Neural progenitor cell (in vitro differentiated cells): ENCODE results near the gene SNX8. TPM values are rescaled to one million over a fixed set of nuclear protein-coding genes. Genes with fewer than 3 reads are reported as not detected.
A peak's percentile ranks its signal among the peaks of the same experiment; 100 is the strongest.

Experiments used
- DNase-seq: peaks from one replicate; pipeline ENCODE4 v3.0.0-alpha.2; 2016; ENCODE audit warnings: low spot score
- H2AFZ ChIP-seq: fragments of 200-600 bp; sonication (generic); replicated peaks from 2 replicates; pipeline ENCODE4 v1.6.1; 2016; ENCODE audit warnings: antibody characterized with exemption
- H3F3A ChIP-seq: fragments of 200-600 bp; sonication (generic); 2 replicates; pipeline ENCODE4 v1.6.1; 2016; ENCODE audit warnings: antibody characterized with exemption, low read depth
- H3K27ac ChIP-seq: fragments of 200-600 bp; sonication (generic); 2 replicates; pipeline ENCODE4 v1.5.1; 2016; ENCODE audit warnings: mild to moderate bottlenecking
- H3K27me3 ChIP-seq: fragments of 200-600 bp; sonication (generic); 2 replicates; pipeline ENCODE4 v1.6.1; 2016; ENCODE audit warnings: mild to moderate bottlenecking, moderate library complexity
- H3K36me3 ChIP-seq: fragments of 200-600 bp; sonication (generic); 2 replicates; pipeline ENCODE4 v1.5.1; 2016
- H3K4me1 ChIP-seq: fragments of 200-600 bp; sonication (generic); 2 replicates; pipeline ENCODE4 v1.6.1; 2016; ENCODE audit warnings: mixed run types
- H3K4me2 ChIP-seq: fragments of 200-600 bp; sonication (generic); 2 replicates; pipeline ENCODE4 v1.6.1; 2016
- H3K4me3 ChIP-seq: fragments of 200-600 bp; sonication (generic); 2 replicates; pipeline ENCODE4 v1.5.1; 2016
- H3K79me2 ChIP-seq: fragments of 200-600 bp; sonication (generic); 2 replicates; pipeline ENCODE4 v1.6.1; 2016; ENCODE audit warnings: low read depth
- H3K9ac ChIP-seq: fragments of 200-600 bp; sonication (generic); 2 replicates; pipeline ENCODE4 v1.6.1; 2016
- H3K9me3 ChIP-seq: fragments of 200-600 bp; sonication (generic); 2 replicates; pipeline ENCODE4 v1.5.1; 2016; ENCODE audit warnings: low read depth
- H4K20me1 ChIP-seq: fragments of 200-600 bp; sonication (generic); 2 replicates; pipeline ENCODE4 v1.6.1; 2016; ENCODE audit warnings: low read depth
- H3K27ac Mint-ChIP-seq: 3 replicates; pipeline ENCODE4 v1.8.0; 2021; ENCODE audit warnings: mixed read lengths
- H3K27me3 Mint-ChIP-seq: 2 replicates; pipeline ENCODE4 v1.8.0; 2022; ENCODE audit warnings: low read depth, mild to moderate bottlenecking, inconsistent platforms, moderate library complexity, mixed read lengths; ENCODE audit not compliant: insufficient read depth
- H3K36me3 Mint-ChIP-seq: 3 replicates; pipeline ENCODE4 v1.8.0; 2021; ENCODE audit warnings: mixed read lengths
- H3K4me1 Mint-ChIP-seq: 3 replicates; pipeline ENCODE4 v1.8.0; 2021; ENCODE audit warnings: mixed read lengths
- H3K4me3 Mint-ChIP-seq: 3 replicates; pipeline ENCODE4 v1.8.0; 2021; ENCODE audit warnings: mild to moderate bottlenecking, moderate library complexity, mixed read lengths
- H3K9me3 Mint-ChIP-seq: 3 replicates; pipeline ENCODE4 v1.8.0; 2020; ENCODE audit warnings: mixed read lengths
- EZH2 ChIP-seq: fragments of 200-600 bp; sonication (generic); IDR thresholded peaks from 2 replicates; pipeline ENCODE4 v1.6.1; 2017; ENCODE audit warnings: antibody characterized with exemption, mild to moderate bottlenecking, moderate library complexity
- EZH2phosphoT487 ChIP-seq: fragments of 200-600 bp; sonication (generic); IDR thresholded peaks from 2 replicates; pipeline ENCODE4 v1.6.1; 2017; ENCODE audit warnings: antibody characterized with exemption
- total RNA-seq: library from RNA; depleted of rRNA; stranded (reverse); fragments of >200 nt; gene quantifications from 2 replicates; pipeline ENCODE4 v1.2.3, GENCODE V29; 2015; ENCODE audit warnings: low replicate concordance
- TF ChIP-seq, protein P1 (sequence below): fragments of 200-600 bp; sonication (generic); IDR thresholded peaks from 2 replicates; pipeline ENCODE4 v1.5.1; 2017; ENCODE audit warnings: antibody characterized with exemption, mild to moderate bottlenecking

SNX8 gene, protein sequence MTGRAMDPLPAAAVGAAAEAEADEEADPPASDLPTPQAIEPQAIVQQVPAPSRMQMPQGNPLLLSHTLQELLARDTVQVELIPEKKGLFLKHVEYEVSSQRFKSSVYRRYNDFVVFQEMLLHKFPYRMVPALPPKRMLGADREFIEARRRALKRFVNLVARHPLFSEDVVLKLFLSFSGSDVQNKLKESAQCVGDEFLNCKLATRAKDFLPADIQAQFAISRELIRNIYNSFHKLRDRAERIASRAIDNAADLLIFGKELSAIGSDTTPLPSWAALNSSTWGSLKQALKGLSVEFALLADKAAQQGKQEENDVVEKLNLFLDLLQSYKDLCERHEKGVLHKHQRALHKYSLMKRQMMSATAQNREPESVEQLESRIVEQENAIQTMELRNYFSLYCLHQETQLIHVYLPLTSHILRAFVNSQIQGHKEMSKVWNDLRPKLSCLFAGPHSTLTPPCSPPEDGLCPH
- 3.6 and 15.0 TPM in 2 replicates for total RNA-seq

DNA sequence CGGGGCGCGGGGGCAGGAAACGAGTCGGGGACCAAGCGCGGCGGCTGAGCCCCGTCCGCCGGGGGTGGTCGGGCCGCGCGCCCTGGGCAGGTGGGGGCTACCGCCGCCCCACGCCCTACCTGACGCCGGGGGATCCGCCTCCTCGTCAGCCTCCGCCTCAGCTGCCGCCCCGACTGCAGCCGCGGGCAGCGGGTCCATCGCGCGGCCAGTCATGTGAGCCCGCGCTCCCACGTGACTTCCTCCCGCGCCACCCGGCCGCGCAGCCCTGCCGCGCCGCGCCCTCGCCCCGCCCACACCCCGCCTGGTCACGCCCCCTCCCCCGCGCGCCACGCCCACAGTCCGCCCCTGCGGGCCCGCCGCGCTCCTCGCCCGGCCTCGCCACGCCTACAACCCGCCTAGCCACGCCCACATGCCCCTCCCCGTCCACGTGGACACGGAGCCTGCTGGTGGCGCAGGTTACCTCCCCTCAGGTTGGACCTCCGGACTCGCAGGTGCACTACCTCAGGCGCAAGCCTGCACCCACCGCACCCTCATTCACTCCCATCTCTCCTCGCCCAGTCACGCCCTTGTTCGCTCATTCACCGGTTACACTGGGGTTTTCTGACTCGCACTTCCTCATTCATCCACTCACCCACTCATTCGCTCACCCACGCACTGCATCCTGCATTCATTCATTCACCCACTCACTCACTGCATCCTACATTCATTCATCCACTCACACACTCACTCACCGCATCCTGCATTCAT is at the start of gene SNX8:
Gene SNX8 (minus strand): TSS at position 233 of the 747 bp plus-strand sequence. CDS start 20 bp downstream, at position 213.
- Histone ChIP-seq H3F3A (peaks cover 16% of the 10 kb centered on the region), H3K36me3 (no peaks in the 10 kb centered on the region), H4K20me1 (no peaks in the 10 kb centered on the region), H3K9me3 (no peaks in the 10 kb centered on the region), H3K4me1 (peaks cover 8% of the 10 kb centered on the region), H3K4me2 (peak within 1 kb of the TSS; percentile 94), H3K27me3 (no peaks in the 10 kb centered on the region), H3K79me2 (peaks cover 40% of the 10 kb centered on the region), H2AFZ (no peak within 1 kb of the TSS), H3K27ac (no peak within 1 kb of the TSS), H3K4me3 (peak within 1 kb of the TSS; percentile 75), H3K9ac (peak within 1 kb of the TSS; percentile 58)
- no peak for TF ChIP-seq EZH2phosphoT487
- TF ChIP-seq, protein P1, sequence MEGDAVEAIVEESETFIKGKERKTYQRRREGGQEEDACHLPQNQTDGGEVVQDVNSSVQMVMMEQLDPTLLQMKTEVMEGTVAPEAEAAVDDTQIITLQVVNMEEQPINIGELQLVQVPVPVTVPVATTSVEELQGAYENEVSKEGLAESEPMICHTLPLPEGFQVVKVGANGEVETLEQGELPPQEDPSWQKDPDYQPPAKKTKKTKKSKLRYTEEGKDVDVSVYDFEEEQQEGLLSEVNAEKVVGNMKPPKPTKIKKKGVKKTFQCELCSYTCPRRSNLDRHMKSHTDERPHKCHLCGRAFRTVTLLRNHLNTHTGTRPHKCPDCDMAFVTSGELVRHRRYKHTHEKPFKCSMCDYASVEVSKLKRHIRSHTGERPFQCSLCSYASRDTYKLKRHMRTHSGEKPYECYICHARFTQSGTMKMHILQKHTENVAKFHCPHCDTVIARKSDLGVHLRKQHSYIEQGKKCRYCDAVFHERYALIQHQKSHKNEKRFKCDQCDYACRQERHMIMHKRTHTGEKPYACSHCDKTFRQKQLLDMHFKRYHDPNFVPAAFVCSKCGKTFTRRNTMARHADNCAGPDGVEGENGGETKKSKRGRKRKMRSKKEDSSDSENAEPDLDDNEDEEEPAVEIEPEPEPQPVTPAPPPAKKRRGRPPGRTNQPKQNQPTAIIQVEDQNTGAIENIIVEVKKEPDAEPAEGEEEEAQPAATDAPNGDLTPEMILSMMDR = no peak
- TF ChIP-seq EZH2 = no peak
- DNase-seq = peak; percentile 95
- H3K27ac Mint-ChIP-seq = peak within 1 kb of the TSS; percentile 39
- no peaks in the 10 kb centered on the region for H3K27me3 Mint-ChIP-seq
- peaks cover 5% of the 10 kb centered on the region for H3K36me3 Mint-ChIP-seq
- H3K9me3 Mint-ChIP-seq = no peaks in the 10 kb centered on the region
- peak within 1 kb of the TSS; percentile 93 for H3K4me3 Mint-ChIP-seq
- peaks cover 19% of the 10 kb centered on the region for H3K4me1 Mint-ChIP-seq

DNA sequence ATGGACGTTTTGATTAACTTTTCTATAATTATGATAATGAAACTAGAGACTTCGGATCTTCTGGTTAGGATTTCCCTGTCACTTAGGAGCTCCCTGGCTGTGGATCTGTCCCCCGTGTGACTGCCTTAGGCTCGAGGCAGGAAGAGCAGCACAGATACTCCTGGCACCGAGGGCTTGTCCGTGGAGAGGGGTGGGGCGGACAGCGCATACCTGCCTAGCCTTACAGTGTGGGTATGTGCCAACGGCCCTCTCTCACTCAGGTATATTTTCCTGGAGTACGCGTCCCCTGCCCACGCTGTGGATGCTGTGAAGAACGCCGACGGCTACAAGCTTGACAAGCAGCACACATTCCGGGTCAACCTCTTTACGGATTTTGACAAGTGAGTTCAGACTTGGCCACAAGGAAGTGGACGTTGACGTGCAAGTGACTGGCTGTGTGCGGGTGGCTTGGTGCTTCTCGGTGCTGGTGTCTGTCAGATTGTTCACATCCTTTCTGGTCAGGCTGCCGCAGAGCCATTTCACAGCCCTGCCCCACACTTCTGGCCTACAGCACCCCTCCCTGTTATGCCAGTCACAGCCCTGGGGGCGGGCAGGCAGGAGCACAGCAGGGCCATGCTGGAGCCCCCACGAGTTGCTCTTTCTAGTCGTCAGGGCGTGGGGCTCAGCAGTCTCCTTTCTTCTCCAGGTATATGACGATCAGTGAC is 48.3 kb upstream of the SNX8 start:
- Histone ChIP-seq H3K9me3 (no peaks in the 10 kb centered on the region), H3K4me2 (no peak overlapping the region), H3K27me3 (no peaks in the 10 kb centered on the region), H3K9ac (no peak overlapping the region), H3K4me1 (no peaks in the 10 kb centered on the region), H3K36me3 (no peaks in the 10 kb centered on the region), H3F3A (no peaks in the 10 kb centered on the region), H4K20me1 (peaks cover 46% of the 10 kb centered on the region), H2AFZ (no peak overlapping the region), H3K27ac (no peak overlapping the region), H3K4me3 (no peak overlapping the region), H3K79me2 (peaks cover 50% of the 10 kb centered on the region)
- TF ChIP-seq EZH2 (no peak), EZH2phosphoT487 (no peak)
- TF ChIP-seq, protein P1 = no peak
- H3K4me1 Mint-ChIP-seq = peaks cover 5% of the 10 kb centered on the region
- DNase-seq = no peak
- no peaks in the 10 kb centered on the region for H3K9me3 Mint-ChIP-seq
- no peak overlapping the region for H3K27ac Mint-ChIP-seq
- H3K4me3 Mint-ChIP-seq = no peak overlapping the region
- peaks cover 29% of the 10 kb centered on the region for H3K36me3 Mint-ChIP-seq
- peaks cover 3% of the 10 kb centered on the region for H3K27me3 Mint-ChIP-seq

DNA sequence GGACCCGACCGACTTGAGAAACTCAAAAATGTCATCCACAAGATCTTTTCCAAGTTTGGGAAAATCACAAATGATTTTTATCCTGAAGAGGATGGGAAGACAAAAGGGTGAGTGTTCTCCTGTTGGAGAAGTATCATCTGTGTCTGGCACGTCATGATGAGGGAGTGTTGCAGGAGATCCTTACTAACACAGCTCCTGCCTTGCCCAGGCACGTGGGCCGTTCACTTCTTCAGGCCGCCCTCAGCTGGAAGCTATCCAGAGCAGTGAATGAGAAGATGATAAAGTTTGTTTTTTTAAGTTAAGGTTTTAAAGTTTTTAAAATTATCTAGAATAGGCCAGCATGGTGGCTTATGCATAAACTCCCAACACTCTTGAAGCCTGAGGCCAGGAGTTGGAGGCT is 46.6 kb upstream of the SNX8 start:
- Histone ChIP-seq H3K4me3 (no peak overlapping the region), H3K9ac (no peak overlapping the region), H3K4me2 (no peak overlapping the region), H3F3A (no peaks in the 10 kb centered on the region), H4K20me1 (peaks cover 64% of the 10 kb centered on the region), H3K4me1 (peaks cover 5% of the 10 kb centered on the region), H3K27me3 (no peaks in the 10 kb centered on the region), H3K36me3 (no peaks in the 10 kb centered on the region), H2AFZ (no peak overlapping the region), H3K27ac (no peak overlapping the region), H3K9me3 (no peaks in the 10 kb centered on the region), H3K79me2 (peaks cover 68% of the 10 kb centered on the region)
- no peak overlapping the region for H3K27ac Mint-ChIP-seq
- H3K4me3 Mint-ChIP-seq = no peak overlapping the region
- DNase-seq = no peak
- H3K27me3 Mint-ChIP-seq = peaks cover 3% of the 10 kb centered on the region
- peaks cover 14% of the 10 kb centered on the region for H3K4me1 Mint-ChIP-seq
- H3K9me3 Mint-ChIP-seq = no peaks in the 10 kb centered on the region
- H3K36me3 Mint-ChIP-seq = peaks cover 26% of the 10 kb centered on the region
- TF ChIP-seq EZH2 (no peak), EZH2phosphoT487 (no peak)
- TF ChIP-seq, protein P1 = no peak
